Rectal smooth muscle tissue (tissue), 1 donor: ENCODE measurements around the gene BLACAT1.

Experiments used
- H3K27ac ChIP-seq: one replicate; pipeline ENCODE4 v1.7.0; 2013; ENCODE audit warnings: low read depth, low read length, inconsistent platforms
- H3K27me3 ChIP-seq: one replicate; pipeline ENCODE4 v1.7.0; 2013; ENCODE audit warnings: low read length; ENCODE audit not compliant: control insufficient read depth, insufficient read depth
- H3K36me3 ChIP-seq: one replicate; pipeline ENCODE4 v1.7.0; 2013; ENCODE audit warnings: low read length; ENCODE audit not compliant: control insufficient read depth, insufficient read depth
- H3K4me1 ChIP-seq: one replicate; pipeline ENCODE4 v1.7.0; 2013; ENCODE audit warnings: low read length; ENCODE audit not compliant: control insufficient read depth, insufficient read depth
- H3K4me3 ChIP-seq: one replicate; pipeline ENCODE4 v1.7.0; 2013; ENCODE audit warnings: low read length
- H3K9ac ChIP-seq: one replicate; pipeline ENCODE4 v1.7.0; 2013; ENCODE audit warnings: low read length

The BLACAT1 gene

GRCh38 chr1:205455581-205456382 is at the start of gene BLACAT1:
Gene BLACAT1, minus strand, starts transcription at chr1:205456045.
- no peaks in the 10 kb centered on the region for H3K36me3 ChIP-seq
- H3K9ac ChIP-seq, result no peak within 1 kb of the TSS
- H3K4me1 ChIP-seq, result no peaks in the 10 kb centered on the region
- H3K27ac ChIP-seq, result no peak within 1 kb of the TSS
- peak within 1 kb of the TSS; percentile 37 for H3K4me3 ChIP-seq
- peaks cover 61% of the 10 kb centered on the region for H3K27me3 ChIP-seq

DNA sequence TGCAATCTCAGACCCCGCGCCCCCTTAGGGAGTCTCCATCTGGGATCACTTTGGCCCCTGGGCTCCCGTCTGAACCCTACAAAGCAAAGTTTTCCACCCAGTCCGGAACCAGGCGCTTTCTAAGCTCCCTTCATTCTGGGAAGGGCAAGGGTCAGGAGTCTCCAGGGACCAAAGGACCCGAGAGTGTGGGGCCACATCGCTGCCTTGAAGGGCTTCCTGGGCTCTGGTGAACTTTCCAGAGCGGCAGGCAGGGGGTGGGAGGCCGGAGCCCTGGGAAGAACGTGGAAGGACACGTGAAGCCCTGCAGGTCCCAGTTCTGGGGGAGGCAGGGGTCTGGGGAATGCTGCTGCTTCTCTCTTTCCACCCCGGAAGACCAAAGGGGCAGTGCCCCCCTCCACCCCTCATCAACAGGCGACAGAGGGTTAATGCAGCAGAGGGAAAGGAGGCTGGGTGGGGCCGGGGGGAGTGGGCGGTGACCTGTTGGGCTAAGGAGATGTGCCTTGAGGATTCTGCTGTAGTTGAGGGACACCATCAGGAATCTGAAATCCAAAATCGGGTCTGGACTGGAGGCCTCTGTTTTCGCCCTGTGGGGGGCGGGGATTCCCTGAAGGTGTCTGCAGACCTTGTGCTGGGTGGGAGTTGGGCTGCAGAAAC is 49.4 kb upstream of the BLACAT1 start:
- peak overlapping the region; percentile 64 for H3K9ac ChIP-seq
- peaks cover 8% of the 10 kb centered on the region for H3K4me1 ChIP-seq
- H3K36me3 ChIP-seq, result no peaks in the 10 kb centered on the region
- H3K4me3 ChIP-seq, result peak overlapping the region; percentile 86
- H3K27me3 ChIP-seq, result no peaks in the 10 kb centered on the region
- H3K27ac ChIP-seq, result peak overlapping the region; percentile 33

- H3K27ac ChIP-seq, result peak within 1 kb of the TSS; percentile 33
- no peaks in the 10 kb centered on the region for H3K27me3 ChIP-seq
- H3K4me1 ChIP-seq, result peaks cover 8% of the 10 kb centered on the region
- peak within 1 kb of the TSS; percentile 64 for H3K9ac ChIP-seq
- no peaks in the 10 kb centered on the region for H3K36me3 ChIP-seq
- H3K4me3 ChIP-seq, result peak within 1 kb of the TSS; percentile 86
Observed at GRCh38 chr1:205504311-205505075, 48.6 kb upstream of the BLACAT1 start, which contains the start of gene CDK18. Gene CDK18, plus strand, starts transcription at chr1:205504669. Its CDS starts 18,499 bp downstream, at chr1:205523168.

GRCh38 chr1:205502992-205503391 is 47.1 kb upstream of the BLACAT1 start:
- H3K4me3 ChIP-seq, result no peak overlapping the region
- peaks cover 8% of the 10 kb centered on the region for H3K4me1 ChIP-seq
- no peak overlapping the region for H3K27ac ChIP-seq

DNA sequence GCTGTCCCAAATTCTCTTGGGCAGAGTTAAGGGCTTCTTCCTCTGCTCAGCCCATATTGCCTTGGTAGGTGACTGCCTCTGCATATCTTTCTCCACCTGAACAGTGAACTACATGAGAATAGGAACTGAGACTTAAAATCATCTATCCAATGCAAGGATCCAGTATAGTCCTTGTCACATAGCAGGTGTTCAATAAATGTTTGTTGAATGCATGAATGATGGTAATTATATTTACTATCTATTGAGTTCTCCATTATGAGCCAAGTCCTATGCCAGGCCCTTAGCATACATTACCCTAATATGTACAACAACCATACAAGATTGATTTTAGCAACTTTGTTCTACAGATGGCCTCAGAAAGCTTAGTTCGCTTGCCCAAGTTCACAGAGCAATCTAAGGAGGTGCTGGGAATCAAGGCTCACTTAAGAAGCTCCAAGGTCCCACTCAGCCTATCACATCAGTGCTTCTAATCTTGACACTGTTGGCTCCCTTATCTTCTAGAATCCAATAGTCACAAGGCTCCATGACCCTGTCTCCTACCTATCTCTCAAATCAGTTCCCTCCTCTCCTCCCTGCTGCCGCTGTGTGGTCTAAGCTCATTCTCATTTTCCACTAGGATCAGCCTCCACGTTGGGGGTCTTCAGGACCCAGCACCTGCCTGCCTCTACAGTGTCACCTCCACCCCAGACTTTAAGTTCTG is 46.4 kb upstream of the BLACAT1 start:
- Histone ChIP-seq H3K27me3 (no peaks in the 10 kb centered on the region), H3K4me3 (no peak overlapping the region), H3K36me3 (no peaks in the 10 kb centered on the region), H3K4me1 (peaks cover 8% of the 10 kb centered on the region), H3K9ac (no peak overlapping the region), H3K27ac (no peak overlapping the region)

More at GRCh38 chr1:205502992-205503391, 47.1 kb upstream of the BLACAT1 start:
- Histone ChIP-seq H3K27me3 (no peaks in the 10 kb centered on the region), H3K36me3 (no peaks in the 10 kb centered on the region), H3K9ac (no peak overlapping the region)

- H3K4me1 ChIP-seq, result peaks cover 5% of the 10 kb centered on the region
- H3K27ac ChIP-seq, result no peak overlapping the region
- no peaks in the 10 kb centered on the region for H3K27me3 ChIP-seq
- no peaks in the 10 kb centered on the region for H3K36me3 ChIP-seq
- H3K4me3 ChIP-seq, result no peak overlapping the region
- no peak overlapping the region for H3K9ac ChIP-seq
Observed at GRCh38 chr1:205500240-205501233, 44.7 kb upstream of the BLACAT1 start.

DNA sequence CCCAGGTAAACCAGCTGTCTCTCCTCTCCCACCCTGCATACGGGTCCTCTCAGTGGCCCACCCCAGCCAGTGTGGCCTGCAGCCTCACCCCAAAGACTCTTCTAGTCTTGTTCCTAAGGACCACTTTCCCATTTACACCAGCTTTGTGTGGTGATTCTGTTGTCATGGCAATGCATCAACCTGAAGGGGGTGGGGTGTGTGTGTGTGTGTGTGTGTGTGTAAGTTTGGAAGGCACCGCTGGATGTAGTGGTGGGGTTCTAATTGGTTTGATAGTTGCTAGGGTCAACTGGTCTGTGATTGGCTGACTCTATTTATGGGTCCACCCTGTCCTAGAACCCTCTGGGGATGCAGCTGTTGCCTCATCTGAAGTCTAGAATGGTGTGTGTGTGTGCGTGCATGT is 43.9 kb upstream of the BLACAT1 start:
- Histone ChIP-seq H3K4me3 (no peak overlapping the region), H3K27me3 (no peaks in the 10 kb centered on the region), H3K36me3 (no peaks in the 10 kb centered on the region), H3K9ac (no peak overlapping the region), H3K4me1 (peaks cover 6% of the 10 kb centered on the region), H3K27ac (no peak overlapping the region)

- no peaks in the 10 kb centered on the region for H3K36me3 ChIP-seq
- no peaks in the 10 kb centered on the region for H3K27me3 ChIP-seq
- H3K9ac ChIP-seq, result no peak overlapping the region
- no peak overlapping the region for H3K4me3 ChIP-seq
- H3K4me1 ChIP-seq, result peaks cover 6% of the 10 kb centered on the region
- no peak overlapping the region for H3K27ac ChIP-seq
Observed at GRCh38 chr1:205497351-205497750, 41.5 kb upstream of the BLACAT1 start.

DNA sequence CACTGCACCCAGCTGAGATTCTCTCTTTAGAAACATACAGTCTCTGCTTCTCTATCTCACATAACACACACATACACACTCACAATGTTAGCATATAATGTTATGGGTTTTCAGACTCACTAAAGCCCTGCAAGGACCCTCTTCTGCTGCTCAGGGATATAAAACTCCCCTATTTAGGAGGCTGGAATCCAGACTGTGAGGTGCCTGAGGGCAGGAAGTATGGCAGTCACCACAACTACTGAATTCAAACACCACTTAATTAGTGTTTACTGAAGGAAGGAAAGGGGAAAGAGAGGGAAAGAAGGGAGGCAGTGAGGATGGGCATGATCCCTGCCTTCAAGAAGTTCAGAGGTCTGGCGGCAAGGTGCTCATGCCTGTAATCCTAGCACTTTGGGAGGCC is 40.8 kb upstream of the BLACAT1 start:
- H3K4me1 ChIP-seq, result peaks cover 6% of the 10 kb centered on the region
- H3K9ac ChIP-seq, result no peak overlapping the region
- no peak overlapping the region for H3K27ac ChIP-seq
- H3K4me3 ChIP-seq, result no peak overlapping the region
- no peaks in the 10 kb centered on the region for H3K36me3 ChIP-seq
- no peaks in the 10 kb centered on the region for H3K27me3 ChIP-seq

GRCh38 chr1:205495237-205495823 is 39.5 kb upstream of the BLACAT1 start:
- Histone ChIP-seq H3K9ac (no peak overlapping the region), H3K36me3 (no peaks in the 10 kb centered on the region), H3K4me3 (no peak overlapping the region), H3K27me3 (no peaks in the 10 kb centered on the region), H3K27ac (no peak overlapping the region), H3K4me1 (peaks cover 6% of the 10 kb centered on the region)

DNA sequence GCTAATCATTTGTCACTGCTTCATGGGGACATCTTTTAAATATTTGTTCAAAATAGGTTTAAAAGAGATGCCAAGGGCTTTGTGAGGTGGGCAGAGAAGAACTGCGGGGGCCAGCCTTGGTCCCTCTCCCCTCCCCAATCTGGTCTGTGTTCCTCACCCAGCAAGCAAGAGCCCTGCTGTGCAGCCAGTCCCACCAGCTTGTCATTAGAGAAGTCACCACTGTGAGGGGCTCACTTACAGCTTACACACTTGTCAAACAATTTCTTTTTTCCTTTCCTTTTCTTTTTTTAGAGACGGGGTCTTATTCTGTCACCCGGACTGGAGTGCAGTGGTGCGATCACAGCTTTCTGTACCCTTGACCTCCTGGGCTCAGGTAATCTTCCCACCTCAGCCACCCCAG is 38.3 kb upstream of the BLACAT1 start:
- no peak overlapping the region for H3K27ac ChIP-seq
- no peaks in the 10 kb centered on the region for H3K36me3 ChIP-seq
- no peaks in the 10 kb centered on the region for H3K27me3 ChIP-seq
- no peak overlapping the region for H3K9ac ChIP-seq
- peaks cover 6% of the 10 kb centered on the region for H3K4me1 ChIP-seq
- no peak overlapping the region for H3K4me3 ChIP-seq
